ENCODE measurements around the gene MAML3.

The MAML3 gene

DNA sequence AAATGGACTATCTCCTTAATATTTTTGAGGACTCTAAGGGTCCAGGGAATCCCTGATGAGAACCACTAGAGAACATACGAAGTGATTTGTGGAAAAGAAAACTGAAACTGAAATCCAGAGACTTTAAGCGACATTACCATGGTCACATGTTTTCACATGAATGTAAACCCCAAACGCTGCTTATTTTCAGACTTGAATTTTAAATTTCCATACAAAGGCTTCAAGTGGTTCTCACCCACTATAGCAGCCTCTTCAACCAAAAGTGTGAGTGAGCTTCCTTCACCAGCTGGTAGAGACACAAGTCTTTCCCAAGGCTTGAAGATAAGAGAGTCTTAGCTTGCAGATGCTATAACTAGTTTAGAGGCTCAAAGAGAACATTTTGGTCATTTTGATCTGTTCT is 255.7 kb downstream of the MAML3 start:
- TF ChIP-seq POLR2A (IDR thresholded peaks at IDR 0.05; ENCODE audit: low read length) (no peak), GATA1 (IDR thresholded peaks at IDR 0.05; ENCODE audit: low read depth, low read length) (no peak)
- DNase-seq = no peak

DNA sequence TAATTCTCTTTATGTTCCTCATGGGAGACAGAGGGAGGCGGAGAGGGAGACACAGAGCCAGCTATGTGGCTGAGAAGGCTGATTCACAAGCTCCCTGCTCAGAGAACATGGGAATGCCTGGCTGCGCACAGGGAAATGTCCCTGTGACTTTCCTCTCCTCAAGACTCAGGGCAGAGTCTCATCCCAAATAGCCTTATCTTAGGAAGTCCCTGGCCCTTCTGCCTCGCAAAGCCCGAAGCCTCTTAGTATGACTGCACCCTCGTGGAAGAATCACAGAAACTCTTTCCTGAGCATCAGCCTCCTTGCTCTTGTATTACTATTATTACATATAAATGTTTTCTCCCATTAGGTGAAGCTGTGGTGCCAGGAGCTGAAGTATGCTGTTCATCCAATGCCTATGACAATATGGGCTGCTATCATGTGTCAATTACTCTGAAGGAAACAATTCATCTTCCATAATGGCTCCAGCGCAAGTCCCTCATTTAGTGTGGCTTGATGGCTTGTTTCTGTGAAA is 257.8 kb downstream of the MAML3 start:
- no peak for DNase-seq
- no peak for TF ChIP-seq POLR2A (IDR thresholded peaks at IDR 0.05; ENCODE audit: low read length)
- no peak for TF ChIP-seq GATA1 (IDR thresholded peaks at IDR 0.05; ENCODE audit: low read depth, low read length)

DNA sequence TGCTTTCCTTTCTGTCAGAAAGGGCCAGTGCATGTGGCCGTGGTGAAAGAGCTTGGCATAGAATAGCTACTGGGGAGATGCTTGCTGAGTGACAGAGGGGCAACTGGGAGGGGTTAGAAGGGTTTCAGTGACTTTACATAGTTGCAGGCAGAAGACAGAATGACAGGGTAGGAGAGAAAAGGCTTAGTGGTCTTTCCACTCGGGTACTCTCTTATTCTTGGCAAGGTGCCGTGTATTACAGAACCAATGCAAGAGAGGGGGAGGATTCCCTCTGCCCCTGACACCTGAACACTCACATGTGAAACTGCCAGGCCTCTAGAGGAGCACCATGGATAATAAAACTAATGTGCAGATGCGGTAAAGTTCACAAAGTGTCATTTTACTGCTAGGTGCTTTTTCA is 260.2 kb downstream of the MAML3 start:
- DNase-seq = no peak
- TF ChIP-seq GATA1 (IDR thresholded peaks at IDR 0.05; ENCODE audit: low read depth, low read length) = no peak
- TF ChIP-seq POLR2A (IDR thresholded peaks at IDR 0.05; ENCODE audit: low read length) = no peak

DNA sequence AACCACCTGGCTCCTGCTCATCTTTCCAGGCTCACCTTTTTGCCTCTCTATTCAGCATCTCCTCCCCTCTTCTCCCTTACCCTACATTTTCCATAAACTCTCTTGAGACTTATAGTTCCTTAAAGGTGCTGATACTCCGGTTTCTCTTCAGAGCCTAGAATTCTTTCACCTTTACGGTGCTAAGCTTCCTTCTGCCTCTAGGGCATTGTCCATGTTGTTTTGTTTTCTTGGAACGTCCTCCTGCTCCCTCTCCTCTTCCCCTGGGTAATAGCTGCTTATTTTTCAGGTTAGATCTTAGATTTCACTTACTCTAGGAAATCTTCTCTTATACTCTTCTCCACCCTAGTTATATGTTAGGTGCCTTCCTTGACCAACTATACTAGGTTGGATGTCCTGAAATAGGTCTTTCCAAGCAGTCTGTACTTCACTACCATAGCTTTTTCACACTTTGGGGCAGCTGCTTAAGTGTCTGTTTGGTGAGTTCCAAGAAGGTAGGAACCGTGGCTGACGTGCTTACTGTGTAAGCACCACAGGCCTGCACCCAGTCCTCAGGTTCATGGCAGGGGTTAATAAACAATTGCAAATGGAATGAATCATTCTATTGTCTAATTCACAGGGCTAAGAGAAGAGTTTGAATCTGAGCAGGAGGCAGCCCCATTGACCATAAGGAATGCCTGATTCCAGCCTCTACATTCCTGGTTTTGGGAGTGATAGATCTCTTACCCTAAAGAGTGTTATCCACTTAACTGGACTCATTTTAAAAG is 260.8 kb downstream of the MAML3 start:
- DNase-seq = no peak

DNA sequence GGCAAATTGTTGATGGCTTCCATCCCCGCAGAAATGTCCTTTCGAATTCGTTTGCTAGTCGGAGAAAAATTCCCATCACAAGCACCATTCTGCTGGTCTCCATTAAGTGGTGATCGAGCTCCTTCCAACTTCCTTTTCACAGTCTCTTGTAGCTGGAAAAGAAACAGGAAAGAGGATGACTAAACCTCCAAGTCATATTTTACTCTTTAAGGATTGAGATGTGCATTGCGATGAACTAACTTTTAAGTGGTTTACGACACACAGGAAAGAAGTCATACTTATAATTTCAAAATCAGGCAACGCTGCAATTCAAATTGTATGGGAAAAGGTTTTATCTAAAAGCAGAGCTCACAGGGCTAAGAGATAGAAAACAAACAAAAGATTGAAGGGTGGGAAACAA is 263.2 kb downstream of the MAML3 start:
- no peak for DNase-seq
- TF ChIP-seq POLR2A (IDR thresholded peaks at IDR 0.05; ENCODE audit: low read length) = no peak
- TF ChIP-seq GATA1 (IDR thresholded peaks at IDR 0.05; ENCODE audit: low read depth, low read length) = no peak

More for the DNA sequence above, 260.8 kb downstream of the MAML3 start:
- no peak for TF ChIP-seq GATA1 (IDR thresholded peaks at IDR 0.05; ENCODE audit: low read depth, low read length)
- TF ChIP-seq POLR2A (IDR thresholded peaks at IDR 0.05; ENCODE audit: low read length) = no peak

DNA sequence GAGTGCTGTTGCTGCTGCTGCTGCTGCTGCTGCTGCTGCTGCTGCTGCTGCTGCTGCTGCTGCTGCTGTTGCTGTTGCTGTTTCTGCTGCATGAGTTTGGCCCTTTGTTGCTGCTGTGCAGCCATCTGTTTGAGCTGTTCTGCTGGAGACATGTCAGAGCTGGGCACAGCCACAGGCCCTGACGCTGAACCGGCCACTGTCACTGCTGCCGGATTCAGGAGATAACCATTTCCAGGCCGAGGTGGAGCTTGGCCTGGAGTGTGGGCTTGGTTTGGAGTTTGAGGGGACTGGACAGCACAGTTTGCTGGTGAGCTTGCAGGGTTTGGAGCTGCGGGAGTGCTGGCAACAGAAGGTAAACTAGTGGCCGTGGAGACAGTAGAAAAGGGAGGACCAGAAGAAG is 264.1 kb downstream of the MAML3 start:
- no peak for DNase-seq
- TF ChIP-seq GATA1 (IDR thresholded peaks at IDR 0.05; ENCODE audit: low read depth, low read length) (no peak), POLR2A (IDR thresholded peaks at IDR 0.05; ENCODE audit: low read length) (no peak)

DNA sequence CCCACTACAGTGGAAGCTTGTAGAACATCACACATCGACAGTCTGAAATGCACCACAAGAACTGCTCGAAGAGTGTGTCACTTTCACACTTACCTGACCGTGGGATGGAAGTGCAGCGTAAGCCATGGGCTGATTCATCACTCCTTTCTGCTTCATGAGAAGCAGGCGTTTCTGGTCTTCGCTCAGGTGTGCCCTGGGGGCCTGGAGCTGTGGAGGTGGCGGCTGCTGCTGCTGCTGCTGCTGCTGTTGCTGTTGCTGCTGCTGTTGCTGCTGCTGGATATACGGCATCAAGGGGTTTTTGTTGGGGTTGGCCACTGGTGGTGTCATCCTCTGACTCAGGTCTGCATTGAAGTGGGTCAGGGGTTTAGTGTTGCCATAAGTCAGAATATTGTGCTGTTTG is 264.7 kb downstream of the MAML3 start:
- DNase-seq = no peak

DNA sequence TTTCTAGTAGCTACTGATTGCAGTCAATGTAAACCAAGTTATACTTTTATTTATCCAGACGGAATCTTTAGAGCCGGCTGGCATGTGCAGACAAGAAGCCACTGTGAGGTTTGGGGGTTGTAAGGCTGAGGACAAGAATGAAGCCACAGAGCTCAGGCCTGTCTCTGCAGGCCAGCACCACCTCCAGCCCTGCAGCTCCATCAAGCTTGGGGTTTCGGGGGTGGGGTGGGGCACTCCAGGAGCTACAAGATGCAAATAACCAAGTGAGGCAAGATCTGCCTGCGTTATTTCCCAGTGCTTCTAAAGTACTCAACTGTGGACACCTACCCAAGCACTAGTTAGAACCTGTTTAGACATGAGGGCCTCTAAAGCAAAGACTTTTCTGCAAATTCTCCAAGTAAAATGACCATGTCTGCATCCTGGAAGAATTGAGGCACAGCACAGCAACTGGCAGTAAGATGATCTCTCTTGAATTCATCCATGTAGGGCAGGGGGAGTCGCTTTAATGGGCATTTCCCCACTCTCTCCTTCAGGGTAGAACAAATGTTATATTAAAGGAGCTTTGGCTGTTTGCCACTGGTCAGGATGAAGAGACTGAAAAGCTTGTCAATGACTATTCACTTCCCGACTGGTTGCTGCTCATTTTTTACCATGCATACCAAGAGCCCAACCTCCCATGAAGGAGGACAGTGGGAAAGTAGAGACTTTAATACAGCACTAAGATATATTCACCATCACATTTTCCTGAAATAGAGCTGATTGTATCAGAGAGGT is 265.8 kb downstream of the MAML3 start:
- no peak for DNase-seq
- TF ChIP-seq GATA1 (IDR thresholded peaks at IDR 0.05; ENCODE audit: low read depth, low read length) = no peak
- no peak for TF ChIP-seq POLR2A (IDR thresholded peaks at IDR 0.05; ENCODE audit: low read length)

More for the DNA sequence above, 264.7 kb downstream of the MAML3 start:
- no peak for TF ChIP-seq GATA1 (IDR thresholded peaks at IDR 0.05; ENCODE audit: low read depth, low read length)
- TF ChIP-seq POLR2A (IDR thresholded peaks at IDR 0.05; ENCODE audit: low read length) = no peak

DNA sequence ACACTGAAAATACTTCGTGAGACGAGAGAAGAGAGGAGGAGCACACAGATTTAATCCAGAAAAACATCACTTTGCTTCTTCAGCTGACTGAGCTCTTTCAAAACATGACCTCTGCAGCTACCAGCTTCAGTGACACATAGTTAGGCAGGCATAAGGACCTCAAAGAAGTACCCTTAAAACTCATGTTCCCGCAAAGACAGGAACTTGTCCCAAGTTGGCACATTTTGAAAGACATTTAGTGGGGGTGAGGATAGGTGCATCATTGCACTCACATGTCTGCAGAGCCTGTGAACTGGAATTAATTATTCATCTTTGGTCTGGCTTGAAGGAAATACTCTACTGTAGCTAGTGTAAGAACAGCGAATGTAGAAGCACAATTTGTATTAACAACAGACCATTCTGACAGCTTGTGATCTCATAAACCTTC is 266.6 kb downstream of the MAML3 start:
- no peak for DNase-seq
- no peak for TF ChIP-seq POLR2A (IDR thresholded peaks at IDR 0.05; ENCODE audit: low read length)
- TF ChIP-seq GATA1 (IDR thresholded peaks at IDR 0.05; ENCODE audit: low read depth, low read length) = no peak

DNA sequence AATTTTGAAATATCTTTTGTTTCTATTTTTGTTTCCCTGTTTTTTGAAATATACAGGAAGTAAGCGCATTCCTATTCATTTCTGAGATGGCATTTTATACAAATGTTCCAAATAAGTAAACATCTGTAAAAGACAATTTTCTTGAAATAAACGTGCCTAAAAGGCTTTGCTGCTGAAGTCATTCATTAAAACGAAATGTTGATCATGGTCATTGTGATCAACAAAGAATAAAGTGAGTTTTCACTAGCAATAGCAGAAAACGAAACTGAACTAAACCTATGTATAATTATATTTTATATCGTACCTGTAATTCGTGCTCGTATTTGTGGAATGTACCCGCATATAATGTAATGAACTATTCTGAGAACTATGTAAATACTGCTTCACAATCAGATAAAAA is 267.2 kb downstream of the MAML3 start:
- TF ChIP-seq GATA1 (IDR thresholded peaks at IDR 0.05; ENCODE audit: low read depth, low read length) = no peak
- DNase-seq = no peak

DNA sequence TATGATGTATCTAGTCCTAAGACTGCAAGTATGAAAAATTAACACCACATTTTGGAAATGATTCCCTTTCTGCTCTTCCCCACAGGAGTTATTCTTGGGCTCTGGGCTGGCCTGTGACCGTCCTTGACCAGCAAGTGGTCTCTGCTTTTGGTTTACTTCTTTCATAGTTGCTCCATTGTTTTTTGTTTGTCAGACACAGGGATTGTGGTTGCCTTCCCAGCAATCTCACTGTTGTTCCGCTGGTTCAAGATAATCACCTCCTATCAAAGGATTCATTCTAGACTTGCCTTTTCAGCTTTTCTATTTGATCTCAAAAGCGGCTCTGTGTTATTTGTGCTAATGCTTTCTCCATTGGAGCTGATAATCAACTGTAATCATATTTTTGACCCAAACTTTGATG is 269.5 kb downstream of the MAML3 start:
- TF ChIP-seq GATA1 (IDR thresholded peaks at IDR 0.05; ENCODE audit: low read depth, low read length) (no peak), POLR2A (IDR thresholded peaks at IDR 0.05; ENCODE audit: low read length) (no peak)
- DNase-seq = no peak

DNA sequence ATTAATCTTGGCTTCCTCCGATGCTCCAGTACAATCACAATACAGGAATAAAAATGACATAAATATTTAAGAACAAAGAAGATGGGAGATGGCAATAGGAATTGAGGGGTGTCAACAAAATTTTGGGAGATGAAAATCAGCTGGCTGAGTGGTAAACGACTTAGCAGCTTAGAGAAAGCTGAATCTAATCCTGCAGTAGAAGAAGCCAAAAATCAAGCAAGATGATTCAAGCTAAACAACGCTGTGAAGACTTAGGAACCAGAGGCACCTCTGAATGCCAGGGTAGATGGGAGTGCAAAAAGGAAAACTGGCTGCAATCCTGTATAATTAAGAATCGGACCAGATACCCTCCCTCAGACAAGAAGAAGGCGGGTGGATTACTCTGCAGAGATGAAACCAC is 273.1 kb downstream of the MAML3 start:
- TF ChIP-seq GATA1 (IDR thresholded peaks at IDR 0.05; ENCODE audit: low read depth, low read length) = no peak
- no peak for TF ChIP-seq POLR2A (IDR thresholded peaks at IDR 0.05; ENCODE audit: low read length)
- no peak for DNase-seq

DNA sequence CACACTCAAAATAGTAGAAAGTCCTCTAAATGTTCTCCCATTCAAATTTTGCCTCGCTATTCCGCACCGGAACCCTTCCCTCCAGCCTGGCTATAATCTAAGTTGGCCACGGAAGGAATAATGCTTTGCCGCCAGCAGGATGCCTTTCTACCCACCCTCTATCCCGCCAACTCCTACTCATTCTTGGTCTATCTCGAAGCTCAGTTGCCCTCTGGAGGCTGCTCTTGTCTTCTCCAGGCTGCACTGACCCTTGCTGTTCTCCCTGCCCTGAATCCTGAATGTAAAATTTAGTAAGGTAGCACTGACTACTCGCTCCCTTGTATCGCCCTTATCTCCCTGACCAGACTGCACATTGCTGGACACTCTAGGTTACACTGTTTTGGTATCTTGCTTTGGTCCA is 275.9 kb downstream of the MAML3 start:
- no peak for DNase-seq
- no peak for TF ChIP-seq GATA1 (IDR thresholded peaks at IDR 0.05; ENCODE audit: low read depth, low read length)
- no peak for TF ChIP-seq POLR2A (IDR thresholded peaks at IDR 0.05; ENCODE audit: low read length)

DNA sequence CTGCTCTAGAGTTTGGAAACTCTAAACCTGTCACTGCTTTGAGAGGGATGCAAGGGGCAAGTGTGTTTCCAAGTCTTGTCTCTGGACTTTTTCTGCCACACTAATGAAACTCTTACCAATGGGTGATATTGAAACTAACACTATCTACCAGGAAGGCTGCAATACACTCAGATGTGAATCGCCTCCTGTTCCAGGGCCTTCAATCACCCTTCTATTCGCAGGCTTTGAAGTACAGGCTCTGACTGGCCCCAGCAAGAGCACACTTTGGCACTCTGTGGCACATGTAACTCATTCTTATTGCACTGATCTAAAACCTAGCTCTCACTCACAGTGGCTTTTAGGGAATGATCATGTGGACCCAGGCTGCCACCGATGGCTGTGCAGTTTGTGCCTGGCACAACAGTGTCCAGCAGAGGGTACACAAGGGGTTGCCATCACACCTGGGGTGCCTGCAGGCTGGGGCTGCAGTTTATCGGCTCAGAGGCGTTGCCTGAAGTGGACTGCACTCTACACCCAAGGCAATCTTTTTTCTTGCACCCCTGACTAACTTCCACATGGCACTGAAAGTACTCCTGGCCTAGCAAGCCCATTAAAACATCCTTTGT is 277.5 kb downstream of the MAML3 start:
- TF ChIP-seq POLR2A (IDR thresholded peaks at IDR 0.05; ENCODE audit: low read length) (no peak), GATA1 (IDR thresholded peaks at IDR 0.05; ENCODE audit: low read depth, low read length) (no peak)
- no peak for DNase-seq
